ENCODE data around the gene ANKRD13C.

GRCh38 chr1:70324683-70325082 is 29.8 kb downstream of the ANKRD13C start:
- TF ChIP-seq NFE2L2 (IDR thresholded peaks at IDR 0.05; ENCODE audit: low read depth, low read length) (no peak), FOS (IDR thresholded peaks at IDR 0.05; ENCODE audit: low read depth, low read length) (no peak), CTCF (conservative IDR thresholded peaks at IDR 0.05; ENCODE audit: low read depth, low read length) (no peak), MAFK (IDR thresholded peaks at IDR 0.05; ENCODE audit: low read depth, low read length) (no peak), CEBPB (IDR thresholded peaks at IDR 0.05; ENCODE audit: low read depth, low read length) (no peak), POLR2A (IDR thresholded peaks at IDR 0.05; ENCODE audit: low read depth, low read length) (no peak), RAD21 (IDR thresholded peaks at IDR 0.05; ENCODE audit: low read length) (no peak), RCOR1 (IDR thresholded peaks at IDR 0.05; ENCODE audit: insufficient replicate concordance, low read length) (no peak), USF2 (IDR thresholded peaks at IDR 0.05; ENCODE audit: low read depth, low read length) (no peak), SMC3 (IDR thresholded peaks at IDR 0.05; ENCODE audit: low read depth, low read length) (no peak), BHLHE40 (IDR thresholded peaks at IDR 0.05; ENCODE audit: low read depth, low read length) (no peak), MXI1 (IDR thresholded peaks at IDR 0.05; ENCODE audit: borderline replicate concordance, low read depth, low read length) (no peak)
